Measurements from ENCODE around the gene SEMA5B. TPM values are rescaled to one million over a fixed set of nuclear protein-coding genes. Genes with fewer than 3 reads are reported as not detected.

The SEMA5B gene
- total and polyA plus RNA-seq, 2 experiments from 2014 or later: 8.0 to 26.8 TPM

- TF ChIP-seq NANOG (IDR thresholded peaks at IDR 0.05; ENCODE audit: borderline replicate concordance): no peak
- TF ChIP-seq, protein P1, sequence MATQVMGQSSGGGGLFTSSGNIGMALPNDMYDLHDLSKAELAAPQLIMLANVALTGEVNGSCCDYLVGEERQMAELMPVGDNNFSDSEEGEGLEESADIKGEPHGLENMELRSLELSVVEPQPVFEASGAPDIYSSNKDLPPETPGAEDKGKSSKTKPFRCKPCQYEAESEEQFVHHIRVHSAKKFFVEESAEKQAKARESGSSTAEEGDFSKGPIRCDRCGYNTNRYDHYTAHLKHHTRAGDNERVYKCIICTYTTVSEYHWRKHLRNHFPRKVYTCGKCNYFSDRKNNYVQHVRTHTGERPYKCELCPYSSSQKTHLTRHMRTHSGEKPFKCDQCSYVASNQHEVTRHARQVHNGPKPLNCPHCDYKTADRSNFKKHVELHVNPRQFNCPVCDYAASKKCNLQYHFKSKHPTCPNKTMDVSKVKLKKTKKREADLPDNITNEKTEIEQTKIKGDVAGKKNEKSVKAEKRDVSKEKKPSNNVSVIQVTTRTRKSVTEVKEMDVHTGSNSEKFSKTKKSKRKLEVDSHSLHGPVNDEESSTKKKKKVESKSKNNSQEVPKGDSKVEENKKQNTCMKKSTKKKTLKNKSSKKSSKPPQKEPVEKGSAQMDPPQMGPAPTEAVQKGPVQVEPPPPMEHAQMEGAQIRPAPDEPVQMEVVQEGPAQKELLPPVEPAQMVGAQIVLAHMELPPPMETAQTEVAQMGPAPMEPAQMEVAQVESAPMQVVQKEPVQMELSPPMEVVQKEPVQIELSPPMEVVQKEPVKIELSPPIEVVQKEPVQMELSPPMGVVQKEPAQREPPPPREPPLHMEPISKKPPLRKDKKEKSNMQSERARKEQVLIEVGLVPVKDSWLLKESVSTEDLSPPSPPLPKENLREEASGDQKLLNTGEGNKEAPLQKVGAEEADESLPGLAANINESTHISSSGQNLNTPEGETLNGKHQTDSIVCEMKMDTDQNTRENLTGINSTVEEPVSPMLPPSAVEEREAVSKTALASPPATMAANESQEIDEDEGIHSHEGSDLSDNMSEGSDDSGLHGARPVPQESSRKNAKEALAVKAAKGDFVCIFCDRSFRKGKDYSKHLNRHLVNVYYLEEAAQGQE (IDR thresholded peaks at IDR 0.05; ENCODE audit: unreplicated experiment): no peak
- TF ChIP-seq ZNF114 (CRISPR knock-in tag; IDR thresholded peaks at IDR 0.05): no peak
Observed at GRCh38 chr3:122979211-122979610, 48.4 kb downstream of the SEMA5B start (continued).

DNA sequence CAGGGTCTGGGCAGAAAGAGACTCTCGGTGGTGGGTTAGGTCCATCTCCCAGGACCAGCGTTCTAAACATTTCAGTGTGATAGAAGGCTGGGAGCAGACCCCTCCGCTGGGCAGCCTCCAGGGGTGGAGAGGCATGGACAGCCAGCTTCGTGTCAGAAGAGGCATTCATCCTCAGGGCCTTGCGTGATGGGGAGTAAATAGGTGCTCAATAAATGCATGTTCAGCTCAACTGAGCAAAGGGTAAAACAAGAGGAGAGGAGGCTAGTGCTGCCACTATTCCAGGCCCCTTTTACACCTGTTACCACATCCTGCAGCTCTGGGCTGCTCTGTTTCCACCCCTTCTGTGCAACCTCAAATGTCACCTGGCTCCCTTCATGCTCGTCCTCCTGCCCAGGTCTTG, 49.0 kb downstream of the SEMA5B start:
- Mint-ChIP-seq H3K4me1 (peaks cover 79% of the 10 kb centered on the region), H3K36me3 (ENCODE audit: low read depth) (no peaks in the 10 kb centered on the region; the same call in 2 of the 3 replicates), H3K4me3 (no peak overlapping the region), H3K27me3 (ENCODE audit: insufficient read depth, low read depth, poor library complexity) (peaks cover 15% of the 10 kb centered on the region), H3K27ac (no peak overlapping the region; the same call in 1 of the 2 replicates), H3K9me3 (no peaks in the 10 kb centered on the region)
- Histone ChIP-seq H3K4me2 (peak overlapping the region; percentile 60), H3K27ac (ENCODE audit: low read depth) (no peak overlapping the region), H3F3A (replicated peaks; ENCODE audit: low read depth) (no peaks in the 10 kb centered on the region), H3K36me3 (ENCODE audit: insufficient read depth) (no peaks in the 10 kb centered on the region), H4K20me1 (replicated peaks; ENCODE audit: insufficient read depth) (no peaks in the 10 kb centered on the region), H3K4me3 (no peak overlapping the region), H3K4me1 (ENCODE audit: insufficient read depth) (peaks cover 76% of the 10 kb centered on the region), H2AFZ (no peak overlapping the region), H3K27me3 (ENCODE audit: insufficient read depth) (no peaks in the 10 kb centered on the region), H3K9me2 (ENCODE audit: insufficient read depth) (no peaks in the 10 kb centered on the region), H3K79me2 (replicated peaks; ENCODE audit: insufficient read depth) (no peaks in the 10 kb centered on the region; the same call in 1 of the 2 replicates)
- ATAC-seq (no peak), DNase-seq (ENCODE audit: low spot score) (no peak)
- TF ChIP-seq EZH2phosphoT487 (IDR thresholded peaks at IDR 0.05; ENCODE audit: unreplicated experiment) (no peak), EZH2 (IDR thresholded peaks at IDR 0.05; ENCODE audit: low read depth, unreplicated experiment) (no peak), ETS1 (IDR thresholded peaks at IDR 0.05) (no peak), STAT1 (IDR thresholded peaks at IDR 0.05; ENCODE audit: unreplicated experiment) (no peak), JUNB (IDR thresholded peaks at IDR 0.05; ENCODE audit: unreplicated experiment) (no peak), CREB1 (CRISPR knock-in tag; IDR thresholded peaks at IDR 0.05; ENCODE audit: low read depth) (no peak), POLR2AphosphoS5 (IDR thresholded peaks at IDR 0.05; ENCODE audit: low read depth) (no peak)
- TF ChIP-seq, protein P2, sequence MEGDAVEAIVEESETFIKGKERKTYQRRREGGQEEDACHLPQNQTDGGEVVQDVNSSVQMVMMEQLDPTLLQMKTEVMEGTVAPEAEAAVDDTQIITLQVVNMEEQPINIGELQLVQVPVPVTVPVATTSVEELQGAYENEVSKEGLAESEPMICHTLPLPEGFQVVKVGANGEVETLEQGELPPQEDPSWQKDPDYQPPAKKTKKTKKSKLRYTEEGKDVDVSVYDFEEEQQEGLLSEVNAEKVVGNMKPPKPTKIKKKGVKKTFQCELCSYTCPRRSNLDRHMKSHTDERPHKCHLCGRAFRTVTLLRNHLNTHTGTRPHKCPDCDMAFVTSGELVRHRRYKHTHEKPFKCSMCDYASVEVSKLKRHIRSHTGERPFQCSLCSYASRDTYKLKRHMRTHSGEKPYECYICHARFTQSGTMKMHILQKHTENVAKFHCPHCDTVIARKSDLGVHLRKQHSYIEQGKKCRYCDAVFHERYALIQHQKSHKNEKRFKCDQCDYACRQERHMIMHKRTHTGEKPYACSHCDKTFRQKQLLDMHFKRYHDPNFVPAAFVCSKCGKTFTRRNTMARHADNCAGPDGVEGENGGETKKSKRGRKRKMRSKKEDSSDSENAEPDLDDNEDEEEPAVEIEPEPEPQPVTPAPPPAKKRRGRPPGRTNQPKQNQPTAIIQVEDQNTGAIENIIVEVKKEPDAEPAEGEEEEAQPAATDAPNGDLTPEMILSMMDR (conservative IDR thresholded peaks at IDR 0.05; ENCODE audit: low read depth in 2 of 2): no peak
- TF ChIP-seq, protein P3, sequence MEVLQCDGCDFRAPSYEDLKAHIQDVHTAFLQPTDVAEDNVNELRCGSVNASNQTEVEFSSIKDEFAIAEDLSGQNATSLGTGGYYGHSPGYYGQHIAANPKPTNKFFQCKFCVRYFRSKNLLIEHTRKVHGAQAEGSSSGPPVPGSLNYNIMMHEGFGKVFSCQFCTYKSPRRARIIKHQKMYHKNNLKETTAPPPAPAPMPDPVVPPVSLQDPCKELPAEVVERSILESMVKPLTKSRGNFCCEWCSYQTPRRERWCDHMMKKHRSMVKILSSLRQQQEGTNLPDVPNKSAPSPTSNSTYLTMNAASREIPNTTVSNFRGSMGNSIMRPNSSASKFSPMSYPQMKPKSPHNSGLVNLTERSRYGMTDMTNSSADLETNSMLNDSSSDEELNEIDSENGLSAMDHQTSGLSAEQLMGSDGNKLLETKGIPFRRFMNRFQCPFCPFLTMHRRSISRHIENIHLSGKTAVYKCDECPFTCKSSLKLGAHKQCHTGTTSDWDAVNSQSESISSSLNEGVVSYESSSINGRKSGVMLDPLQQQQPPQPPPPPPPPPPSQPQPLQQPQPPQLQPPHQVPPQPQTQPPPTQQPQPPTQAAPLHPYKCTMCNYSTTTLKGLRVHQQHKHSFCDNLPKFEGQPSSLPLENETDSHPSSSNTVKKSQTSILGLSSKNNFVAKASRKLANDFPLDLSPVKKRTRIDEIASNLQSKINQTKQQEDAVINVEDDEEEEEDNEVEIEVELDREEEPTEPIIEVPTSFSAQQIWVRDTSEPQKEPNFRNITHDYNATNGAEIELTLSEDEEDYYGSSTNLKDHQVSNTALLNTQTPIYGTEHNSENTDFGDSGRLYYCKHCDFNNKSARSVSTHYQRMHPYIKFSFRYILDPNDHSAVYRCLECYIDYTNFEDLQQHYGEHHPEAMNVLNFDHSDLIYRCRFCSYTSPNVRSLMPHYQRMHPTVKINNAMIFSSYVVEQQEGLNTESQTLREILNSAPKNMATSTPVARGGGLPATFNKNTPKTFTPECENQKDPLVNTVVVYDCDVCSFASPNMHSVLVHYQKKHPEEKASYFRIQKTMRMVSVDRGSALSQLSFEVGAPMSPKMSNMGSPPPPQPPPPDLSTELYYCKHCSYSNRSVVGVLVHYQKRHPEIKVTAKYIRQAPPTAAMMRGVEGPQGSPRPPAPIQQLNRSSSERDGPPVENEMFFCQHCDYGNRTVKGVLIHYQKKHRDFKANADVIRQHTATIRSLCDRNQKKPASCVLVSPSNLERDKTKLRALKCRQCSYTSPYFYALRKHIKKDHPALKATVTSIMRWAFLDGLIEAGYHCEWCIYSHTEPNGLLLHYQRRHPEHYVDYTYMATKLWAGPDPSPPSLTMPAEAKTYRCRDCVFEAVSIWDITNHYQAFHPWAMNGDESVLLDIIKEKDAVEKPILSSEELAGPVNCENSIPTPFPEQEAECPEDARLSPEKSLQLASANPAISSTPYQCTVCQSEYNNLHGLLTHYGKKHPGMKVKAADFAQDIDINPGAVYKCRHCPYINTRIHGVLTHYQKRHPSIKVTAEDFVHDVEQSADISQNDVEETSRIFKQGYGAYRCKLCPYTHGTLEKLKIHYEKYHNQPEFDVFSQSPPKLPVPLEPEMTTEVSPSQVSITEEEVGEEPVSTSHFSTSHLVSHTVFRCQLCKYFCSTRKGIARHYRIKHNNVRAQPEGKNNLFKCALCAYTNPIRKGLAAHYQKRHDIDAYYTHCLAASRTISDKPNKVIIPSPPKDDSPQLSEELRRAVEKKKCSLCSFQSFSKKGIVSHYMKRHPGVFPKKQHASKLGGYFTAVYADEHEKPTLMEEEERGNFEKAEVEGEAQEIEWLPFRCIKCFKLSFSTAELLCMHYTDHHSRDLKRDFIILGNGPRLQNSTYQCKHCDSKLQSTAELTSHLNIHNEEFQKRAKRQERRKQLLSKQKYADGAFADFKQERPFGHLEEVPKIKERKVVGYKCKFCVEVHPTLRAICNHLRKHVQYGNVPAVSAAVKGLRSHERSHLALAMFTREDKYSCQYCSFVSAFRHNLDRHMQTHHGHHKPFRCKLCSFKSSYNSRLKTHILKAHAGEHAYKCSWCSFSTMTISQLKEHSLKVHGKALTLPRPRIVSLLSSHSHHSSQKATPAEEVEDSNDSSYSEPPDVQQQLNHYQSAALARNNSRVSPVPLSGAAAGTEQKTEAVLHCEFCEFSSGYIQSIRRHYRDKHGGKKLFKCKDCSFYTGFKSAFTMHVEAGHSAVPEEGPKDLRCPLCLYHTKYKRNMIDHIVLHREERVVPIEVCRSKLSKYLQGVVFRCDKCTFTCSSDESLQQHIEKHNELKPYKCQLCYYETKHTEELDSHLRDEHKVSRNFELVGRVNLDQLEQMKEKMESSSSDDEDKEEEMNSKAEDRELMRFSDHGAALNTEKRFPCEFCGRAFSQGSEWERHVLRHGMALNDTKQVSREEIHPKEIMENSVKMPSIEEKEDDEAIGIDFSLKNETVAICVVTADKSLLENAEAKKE (CRISPR knock-in tag; IDR thresholded peaks at IDR 0.05): no peak
